ENCODE measurements around the gene SZT2.
A peak's percentile ranks its signal among the peaks of the same experiment; 100 is the strongest.

The SZT2 gene

GRCh38 chr1:43441894-43442637 is 52.4 kb downstream of the SZT2 start:
- H3K9me3 ChIP-seq (ENCODE audit: severe bottlenecking), result no peaks in the 10 kb centered on the region
- peak; percentile 34 for DNase-seq (ENCODE audit: low spot score)
- no peak for TF ChIP-seq CTCF (IDR thresholded peaks at IDR 0.05; ENCODE audit: poor library complexity, severe bottlenecking)
- peaks cover 80% of the 10 kb centered on the region for H3K36me3 ChIP-seq (ENCODE audit: low read depth)
- H3K27ac ChIP-seq (ENCODE audit: poor library complexity, severe bottlenecking), result no peak overlapping the region
- no peak overlapping the region for H3K4me3 ChIP-seq (ENCODE audit: severe bottlenecking)
- H3K4me1 ChIP-seq (ENCODE audit: insufficient read depth, poor library complexity, severe bottlenecking), result no peaks in the 10 kb centered on the region
- H3K27me3 ChIP-seq (ENCODE audit: insufficient read depth, poor library complexity, severe bottlenecking), result no peaks in the 10 kb centered on the region
- no peak for ATAC-seq (ENCODE audit: low read depth)

- H3K4me3 ChIP-seq (ENCODE audit: severe bottlenecking), result no peak overlapping the region
- no peak overlapping the region for H3K27ac ChIP-seq (ENCODE audit: poor library complexity, severe bottlenecking)
- peaks cover 86% of the 10 kb centered on the region for H3K36me3 ChIP-seq (ENCODE audit: low read depth)
- no peak for DNase-seq (ENCODE audit: low spot score)
- no peaks in the 10 kb centered on the region for H3K27me3 ChIP-seq (ENCODE audit: insufficient read depth, poor library complexity, severe bottlenecking)
- no peak for ATAC-seq (ENCODE audit: low read depth)
- H3K4me1 ChIP-seq (ENCODE audit: insufficient read depth, poor library complexity, severe bottlenecking), result no peaks in the 10 kb centered on the region
- TF ChIP-seq CTCF (IDR thresholded peaks at IDR 0.05; ENCODE audit: poor library complexity, severe bottlenecking), result no peak
- no peaks in the 10 kb centered on the region for H3K9me3 ChIP-seq (ENCODE audit: severe bottlenecking)
These were observed 53.1 kb downstream of the SZT2 start for GRCh38 chr1:43442756-43443155.

- H3K4me3 ChIP-seq (ENCODE audit: severe bottlenecking), result no peak overlapping the region
- H3K27me3 ChIP-seq (ENCODE audit: insufficient read depth, poor library complexity, severe bottlenecking), result no peaks in the 10 kb centered on the region
- no peak for TF ChIP-seq CTCF (IDR thresholded peaks at IDR 0.05; ENCODE audit: poor library complexity, severe bottlenecking)
- DNase-seq (ENCODE audit: low spot score) (no peak), ATAC-seq (ENCODE audit: low read depth) (no peak; the same call in 2 of the 3 replicates)
- no peaks in the 10 kb centered on the region for H3K9me3 ChIP-seq (ENCODE audit: severe bottlenecking)
- no peak overlapping the region for H3K27ac ChIP-seq (ENCODE audit: poor library complexity, severe bottlenecking)
- no peaks in the 10 kb centered on the region for H3K4me1 ChIP-seq (ENCODE audit: insufficient read depth, poor library complexity, severe bottlenecking)
- H3K36me3 ChIP-seq (ENCODE audit: low read depth), result peaks cover 90% of the 10 kb centered on the region
These were observed 53.7 kb downstream of the SZT2 start for GRCh38 chr1:43443197-43443946.

- ATAC-seq (ENCODE audit: low read depth) (no peak), DNase-seq (ENCODE audit: low spot score) (no peak)
- H3K9me3 ChIP-seq (ENCODE audit: severe bottlenecking), result no peaks in the 10 kb centered on the region
- no peaks in the 10 kb centered on the region for H3K27me3 ChIP-seq (ENCODE audit: insufficient read depth, poor library complexity, severe bottlenecking)
- no peak overlapping the region for H3K4me3 ChIP-seq (ENCODE audit: severe bottlenecking)
- H3K27ac ChIP-seq (ENCODE audit: poor library complexity, severe bottlenecking), result peak overlapping the region; percentile 98
- H3K36me3 ChIP-seq (ENCODE audit: low read depth), result peaks cover 90% of the 10 kb centered on the region
- no peak for TF ChIP-seq CTCF (IDR thresholded peaks at IDR 0.05; ENCODE audit: poor library complexity, severe bottlenecking)
- H3K4me1 ChIP-seq (ENCODE audit: insufficient read depth, poor library complexity, severe bottlenecking), result no peaks in the 10 kb centered on the region
These were observed 54.6 kb downstream of the SZT2 start for GRCh38 chr1:43444151-43444828.
